NB4 (cell line): ENCODE results near the gene TIMM22.

Source experiments
- CTCF ChIP-seq: IDR thresholded peaks from one replicate; pipeline ENCODE4 v1.5.1; 2012; ENCODE audit warnings: low read depth, low read length
- MAX ChIP-seq: IDR thresholded peaks from 2 replicates; pipeline ENCODE4 v1.6.1; 2011; ENCODE audit warnings: low read depth, low read length

DNA sequence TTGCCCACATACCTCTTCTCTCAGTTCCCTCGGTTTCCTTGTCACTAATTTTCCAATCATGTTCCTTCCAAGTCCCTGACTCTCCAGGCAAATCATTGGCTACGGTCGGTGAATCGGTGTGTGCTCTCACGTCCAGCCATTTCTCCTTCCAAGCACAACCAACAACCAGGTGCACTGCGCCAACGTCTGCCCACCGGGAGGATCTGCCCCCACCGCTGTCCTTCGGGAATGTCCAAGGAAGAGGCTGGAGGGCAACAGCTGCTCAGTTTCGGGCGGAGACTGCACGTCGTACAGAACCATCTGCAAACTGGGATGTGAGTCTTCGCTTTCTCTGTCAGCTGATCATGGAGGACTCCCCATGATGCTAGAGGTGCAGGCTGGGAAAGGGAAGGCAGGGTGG is 9.0 kb upstream of the TIMM22 start:
- no peak for TF ChIP-seq MAX
- no peak for TF ChIP-seq CTCF
